SH-SY5Y (cell line): ENCODE data around the gene SEMA4B.

Experiments used
- GATA2 ChIP-seq: IDR thresholded peaks from 2 replicates; pipeline ENCODE4 v1.6.1; 2011; ENCODE audit warnings: mild to moderate bottlenecking, low read depth, low read length
- GATA3 ChIP-seq: IDR thresholded peaks from 2 replicates; pipeline ENCODE4 v1.6.1; 2011; ENCODE audit warnings: low read depth, mild to moderate bottlenecking, low read length, moderate library complexity

- TF ChIP-seq GATA2 (no peak), GATA3 (no peak)
These were observed 10.5 kb downstream of the SEMA4B start for GRCh38 chr15:90211440-90212143.
